Stimulated activated CD8-positive, alpha-beta memory T cell treated with anti-CD3 and anti-CD28 coated beads, Interleukin-4, amount 100 ng/mL, for 24 hours (primary cell): ENCODE data around the gene ARHGEF11.
"Not testable (repeated sequence)": the region's sequence is repeated elsewhere in the genome, so short reads cannot be mapped to it uniquely, and the experiment has no call there.

ENCODE experiments used
- DNase-seq: peaks from one replicate; pipeline ENCODE4 v3.0.0-alpha.2; 2020; ENCODE audit warnings: low read depth

The ARHGEF11 gene

GRCh38 chr1:156928043-156928602, 117.4 kb downstream of the ARHGEF11 start:
- no peak for DNase-seq

GRCh38 chr1:156927215-156928042, 118.1 kb downstream of the ARHGEF11 start:
- DNase-seq = peak; percentile 54

DNA sequence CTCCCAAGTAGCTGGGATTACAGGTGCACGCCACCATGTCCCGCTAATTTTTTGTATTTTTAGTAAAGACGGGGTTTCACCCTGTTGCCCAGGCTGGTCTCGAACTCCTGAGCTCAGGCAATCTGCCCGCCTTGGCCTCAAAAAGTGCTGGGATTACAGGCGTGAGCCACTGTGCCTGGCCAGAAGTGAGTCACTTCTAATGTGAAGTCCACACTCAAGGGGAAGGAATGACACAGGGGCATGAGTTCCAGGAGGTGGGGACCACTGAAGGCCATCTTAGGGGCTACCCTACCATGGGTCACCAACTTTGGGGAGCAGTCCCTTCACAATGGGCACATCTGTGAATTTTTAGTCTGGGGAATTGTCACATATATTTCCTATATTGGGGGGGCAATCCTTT, 118.8 kb downstream of the ARHGEF11 start:
- DNase-seq = not testable (repeated sequence)

- DNase-seq = peak; percentile 15
Measured at GRCh38 chr1:156926175-156926574, 119.4 kb downstream of the ARHGEF11 start.

GRCh38 chr1:156925154-156926010, 120.2 kb downstream of the ARHGEF11 start:
- no peak for DNase-seq

GRCh38 chr1:156924478-156925153, 120.9 kb downstream of the ARHGEF11 start:
- DNase-seq = no peak

- no peak for DNase-seq
Measured at GRCh38 chr1:156923670-156924477, 121.7 kb downstream of the ARHGEF11 start.

DNA sequence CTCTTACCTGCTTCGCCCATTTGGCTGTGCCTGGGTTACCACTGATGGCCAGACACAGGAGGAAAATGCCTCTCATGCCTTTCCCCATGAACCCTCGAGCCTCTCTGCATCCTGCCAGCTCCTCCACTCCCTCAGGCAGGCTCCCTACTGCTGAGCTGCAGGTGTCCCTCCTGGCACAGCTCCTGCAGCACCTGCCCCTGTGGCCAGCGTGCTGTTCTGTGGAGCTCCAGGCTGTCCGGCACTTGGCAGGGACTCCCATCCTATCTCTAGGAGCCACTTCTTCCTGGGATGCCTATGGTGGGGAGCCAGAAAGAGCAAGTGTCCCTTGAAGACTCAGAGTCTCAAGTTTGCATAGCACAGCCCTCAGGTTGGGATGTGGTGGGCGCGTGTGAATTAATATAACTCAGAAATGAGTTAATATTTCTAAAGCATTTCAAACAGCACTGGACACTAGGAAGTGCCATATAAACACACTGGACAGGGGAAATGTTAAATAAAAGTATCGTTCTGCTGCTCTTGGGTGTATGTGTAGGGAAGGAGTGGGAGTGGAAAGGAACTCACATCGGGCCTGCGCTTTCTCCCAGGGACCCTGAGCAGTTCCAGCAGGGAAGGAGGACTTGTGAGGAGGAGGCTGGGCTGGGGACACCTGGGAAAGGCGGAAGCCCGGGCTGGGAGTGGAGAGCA, 122.4 kb downstream of the ARHGEF11 start:
- DNase-seq = no peak

GRCh38 chr1:156921053-156921529, 124.5 kb downstream of the ARHGEF11 start:
- DNase-seq = no peak

- DNase-seq = peak; percentile 67
Measured at GRCh38 chr1:156920233-156921052, 125.1 kb downstream of the ARHGEF11 start, which contains the start of gene LRRC71. Gene LRRC71 (plus strand): TSS chr1:156920632. CDS start chr1:156920804, 172 bp downstream.

DNA sequence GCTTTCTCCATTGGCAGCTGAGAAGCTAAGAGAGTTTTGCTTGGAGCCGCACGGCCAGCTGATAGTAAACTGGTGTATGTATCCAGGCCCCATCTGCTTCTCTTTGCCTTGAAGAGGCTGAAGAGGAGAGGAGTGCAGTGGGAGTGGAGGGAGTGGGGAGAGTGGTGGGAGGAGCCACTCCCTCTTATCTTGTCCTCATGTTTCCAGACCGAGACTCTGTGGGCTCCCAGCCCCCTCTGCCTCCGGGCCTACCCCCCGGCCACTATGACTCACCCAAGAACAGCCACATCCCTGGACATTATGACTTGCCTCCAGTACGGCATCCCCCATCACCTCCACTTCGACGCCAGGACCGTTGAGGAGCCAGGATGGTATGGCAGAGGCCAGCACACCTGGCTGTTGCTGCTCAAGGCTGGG, 131.1 kb downstream of the ARHGEF11 start:
- no peak for DNase-seq

GRCh38 chr1:156913809-156914387, 131.6 kb downstream of the ARHGEF11 start:
- DNase-seq = no peak

DNA sequence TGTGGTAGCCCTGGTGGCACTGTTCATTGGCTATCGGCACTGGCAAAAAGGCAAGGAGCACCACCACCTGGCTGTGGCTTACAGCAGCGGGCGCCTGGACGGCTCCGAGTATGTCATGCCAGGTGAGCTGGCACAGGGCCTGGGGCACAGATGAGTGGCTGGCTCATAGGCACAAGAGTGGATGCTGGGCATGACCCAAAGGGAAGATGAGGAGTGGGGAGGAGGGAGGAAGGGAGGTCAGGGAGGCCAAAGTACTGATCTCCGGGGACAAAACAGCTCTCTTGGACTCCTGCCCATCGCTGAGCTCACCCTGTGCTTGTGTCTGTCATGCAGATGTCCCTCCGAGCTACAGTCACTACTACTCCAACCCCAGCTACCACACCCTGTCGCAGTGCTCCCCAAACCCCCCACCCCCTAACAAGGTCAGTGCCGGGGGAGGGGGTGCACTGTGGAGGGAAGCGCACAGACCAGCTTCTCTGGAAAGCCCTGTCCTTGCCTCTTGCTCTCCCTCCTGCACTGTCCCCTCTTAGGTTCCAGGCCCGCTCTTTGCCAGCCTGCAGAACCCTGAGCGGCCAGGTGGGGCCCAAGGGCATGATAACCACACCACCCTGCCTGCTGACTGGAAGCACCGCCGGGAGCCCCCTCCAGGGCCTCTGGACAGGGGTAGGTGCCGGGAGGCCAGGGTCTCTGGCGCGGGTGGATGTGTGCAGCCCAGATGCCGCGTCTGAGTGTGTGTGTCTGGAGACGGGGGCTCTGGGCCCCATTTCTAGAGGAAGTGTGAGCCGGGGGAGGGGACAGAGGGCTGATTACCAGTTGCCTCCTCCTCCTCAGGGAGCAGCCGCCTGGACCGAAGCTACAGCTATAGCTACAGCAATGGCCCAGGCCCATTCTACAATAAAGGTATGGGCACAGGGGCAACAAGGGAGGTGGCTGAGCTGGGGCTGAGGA, 132.4 kb downstream of the ARHGEF11 start:
- no peak for DNase-seq

- no peak for DNase-seq
Measured at GRCh38 chr1:156912310-156912709, 133.2 kb downstream of the ARHGEF11 start.

DNA sequence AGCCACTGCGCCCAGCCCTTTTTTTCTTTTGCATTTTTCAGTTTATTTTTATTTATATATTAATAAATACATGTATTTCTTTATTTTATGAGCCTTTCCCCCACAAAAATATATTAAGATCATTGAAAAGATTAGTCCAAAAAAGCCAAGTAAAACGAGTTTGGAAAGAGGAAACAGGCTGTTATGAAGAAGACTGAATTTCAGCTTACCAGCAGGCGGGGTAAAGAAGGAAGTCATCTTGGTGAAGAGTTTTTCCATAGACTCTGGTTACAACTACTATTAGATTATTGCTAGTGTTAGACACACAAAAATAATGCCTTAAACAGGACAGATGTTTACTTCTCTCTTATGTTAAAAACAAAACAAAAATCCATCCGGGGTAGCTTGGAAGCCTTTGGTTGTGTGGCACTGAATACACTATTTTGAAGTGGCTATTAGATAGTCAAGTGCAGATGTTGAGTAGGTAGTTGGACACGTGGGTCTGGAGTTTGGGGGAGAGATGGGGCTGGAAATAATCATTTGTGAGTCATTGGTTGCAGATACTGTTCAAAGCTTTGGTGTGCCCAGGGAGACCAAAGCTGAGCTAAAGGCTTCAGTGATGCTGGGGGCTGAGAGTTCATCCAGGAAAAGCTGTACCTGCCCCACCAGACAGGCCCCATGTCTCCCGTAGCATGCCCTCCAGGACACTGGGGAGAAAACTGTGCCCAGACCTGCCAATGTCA, 133.8 kb downstream of the ARHGEF11 start:
- DNase-seq = no peak

DNA sequence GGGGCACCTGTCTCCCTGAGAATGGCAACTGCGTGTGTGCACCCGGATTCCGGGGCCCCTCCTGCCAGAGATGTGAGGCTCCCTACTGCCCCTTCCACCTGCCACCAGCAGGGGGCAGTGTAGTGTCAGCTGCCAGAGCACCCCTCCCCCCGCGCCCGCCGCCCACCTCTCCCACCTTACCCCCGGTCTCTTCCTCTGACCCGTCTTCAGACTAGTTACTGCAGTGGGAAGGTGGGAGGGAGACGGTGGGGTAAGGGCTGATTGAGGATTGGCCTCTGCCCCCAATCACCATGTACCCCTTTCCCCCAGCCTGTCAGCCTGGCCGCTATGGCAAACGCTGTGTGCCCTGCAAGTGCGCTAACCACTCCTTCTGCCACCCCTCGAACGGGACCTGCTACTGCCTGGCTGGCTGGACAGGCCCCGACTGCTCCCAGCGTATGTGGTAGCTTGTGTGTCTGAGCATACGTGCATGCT, 135.2 kb downstream of the ARHGEF11 start:
- DNase-seq = peak; percentile 37

- DNase-seq = no peak
Measured at GRCh38 chr1:156909671-156910070, 135.9 kb downstream of the ARHGEF11 start.
